Smooth muscle cell (in vitro differentiated cells): ENCODE measurements around the gene CHD2. TPM values are rescaled to one million over a fixed set of nuclear protein-coding genes. Genes with fewer than 3 reads are reported as not detected.
A peak's percentile ranks its signal among the peaks of the same experiment; 100 is the strongest.

Experiments used
- DNase-seq: peaks from one replicate; lab custom pipeline; 2025; ENCODE audit not compliant: unreplicated experiment; lab: John Stamatoyannopoulos, UW
- H2AFZ ChIP-seq: fragments of 200-600 bp; sonication (generic); 2 replicates; pipeline ENCODE4 v1.6.0; 2016; ENCODE audit warnings: antibody characterized with exemption, low read depth, mild to moderate bottlenecking
- H3F3A ChIP-seq: fragments of 200-600 bp; sonication (generic); 2 replicates; pipeline ENCODE4 v1.6.0; 2017; ENCODE audit warnings: antibody characterized with exemption, low read depth
- H3K27ac ChIP-seq: fragments of 200-600 bp; sonication (generic); 2 replicates; pipeline ENCODE4 v1.5.1; 2016; ENCODE audit warnings: low read depth, mild to moderate bottlenecking
- H3K27me3 ChIP-seq: fragments of 200-600 bp; sonication (generic); 2 replicates; pipeline ENCODE4 v1.6.1; 2016; ENCODE audit warnings: low read depth, mild to moderate bottlenecking
- H3K36me3 ChIP-seq: fragments of 200-600 bp; sonication (generic); 2 replicates; pipeline ENCODE4 v1.5.1; 2016; ENCODE audit warnings: low read depth
- H3K4me1 ChIP-seq: fragments of 200-600 bp; sonication (generic); 2 replicates; pipeline ENCODE4 v1.5.1; 2016; ENCODE audit warnings: low read depth
- H3K4me2 ChIP-seq: fragments of 200-600 bp; sonication (generic); 2 replicates; pipeline ENCODE4 v1.6.0; 2016; ENCODE audit warnings: mild to moderate bottlenecking
- H3K4me3 ChIP-seq: fragments of 200-600 bp; sonication (generic); 2 replicates; pipeline ENCODE4 v1.5.1; 2016; ENCODE audit warnings: mild to moderate bottlenecking
- H3K79me2 ChIP-seq: fragments of 200-600 bp; sonication (generic); 2 replicates; pipeline ENCODE4 v1.6.0; 2016; ENCODE audit warnings: low read depth, mild to moderate bottlenecking
- H3K9ac ChIP-seq: fragments of 200-600 bp; sonication (generic); 2 replicates; pipeline ENCODE4 v1.6.0; 2016; ENCODE audit warnings: low read depth
- H3K9me3 ChIP-seq: fragments of 200-600 bp; sonication (generic); replicated peaks from 2 replicates; pipeline ENCODE4 v1.5.1; 2016; ENCODE audit warnings: low read depth
- H4K20me1 ChIP-seq: fragments of 200-600 bp; sonication (generic); 2 replicates; pipeline ENCODE4 v1.6.0; 2016; ENCODE audit warnings: low read depth
- WGBS: methylation state at CpG from one replicate; pipeline ENCODE4 v1.1.7; 2016; ENCODE audit warnings: low lambda C conversion rate; 5-methylcytosine and 5-hydroxymethylcytosine counted together
- polyA plus RNA-seq: library from polyadenylated mRNA; unstranded; fragments of >200 nt; fragmentation: Nextera tagmentation; extraction: Ambion mirVana; gene quantifications from 2 replicates; pipeline ENCODE4 v1.2.1, GENCODE V29; 2016
- total RNA-seq: library from RNA; depleted of rRNA; stranded (reverse); fragments of >200 nt; gene quantifications from 2 replicates; pipeline ENCODE4 v1.2.3, GENCODE V29; 2014
- TF ChIP-seq, protein P1 (sequence below): fragments of 200-600 bp; sonication (generic); IDR thresholded peaks from 2 replicates; pipeline ENCODE4 v1.5.1; 2017; ENCODE audit warnings: borderline replicate concordance, mild to moderate bottlenecking, antibody characterized with exemption; ENCODE audit not compliant: insufficient read depth, poor library complexity, severe bottlenecking

The CHD2 gene
- total and polyA plus RNA-seq, 2 experiments from 2014 or later, result 64.4 to 99.2 TPM

DNA sequence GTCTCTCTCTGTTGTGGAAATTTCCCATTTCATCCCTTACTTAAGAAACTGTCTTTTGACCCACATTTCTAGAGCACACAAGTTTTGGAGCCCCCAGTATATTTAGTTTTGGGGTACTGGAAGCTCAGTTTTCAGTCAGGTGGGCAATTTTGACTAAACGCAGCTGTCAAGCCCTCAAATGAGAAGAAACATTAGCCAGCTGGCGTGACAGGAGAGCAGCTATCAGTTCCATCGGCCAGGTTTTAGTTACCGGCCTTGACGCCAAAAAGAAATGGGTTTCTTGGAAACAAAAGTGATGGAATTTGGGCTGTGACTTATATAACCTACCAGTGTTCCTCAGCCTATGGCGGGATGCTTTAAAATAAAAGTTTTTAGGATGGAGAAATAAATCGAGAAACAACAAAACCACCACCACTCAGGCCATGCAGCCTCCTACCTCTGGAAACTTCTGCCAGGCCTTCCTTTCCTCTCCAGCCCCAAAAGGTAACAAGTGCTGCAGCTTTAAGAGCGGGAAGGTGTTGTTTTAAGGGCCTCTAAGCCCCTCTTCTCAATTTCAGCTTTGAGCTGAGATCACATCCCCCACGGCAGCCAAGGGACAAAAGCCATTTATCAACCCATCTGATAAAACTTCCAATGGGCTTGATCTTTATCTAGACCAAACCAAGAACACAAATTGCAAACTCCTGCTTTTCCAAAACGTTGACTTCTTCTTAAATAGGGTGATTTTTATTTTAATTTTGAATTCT lies 170.6 kb downstream of the CHD2 start:
- H3K27me3 ChIP-seq, result peaks cover 52% of the 10 kb centered on the region

DNA sequence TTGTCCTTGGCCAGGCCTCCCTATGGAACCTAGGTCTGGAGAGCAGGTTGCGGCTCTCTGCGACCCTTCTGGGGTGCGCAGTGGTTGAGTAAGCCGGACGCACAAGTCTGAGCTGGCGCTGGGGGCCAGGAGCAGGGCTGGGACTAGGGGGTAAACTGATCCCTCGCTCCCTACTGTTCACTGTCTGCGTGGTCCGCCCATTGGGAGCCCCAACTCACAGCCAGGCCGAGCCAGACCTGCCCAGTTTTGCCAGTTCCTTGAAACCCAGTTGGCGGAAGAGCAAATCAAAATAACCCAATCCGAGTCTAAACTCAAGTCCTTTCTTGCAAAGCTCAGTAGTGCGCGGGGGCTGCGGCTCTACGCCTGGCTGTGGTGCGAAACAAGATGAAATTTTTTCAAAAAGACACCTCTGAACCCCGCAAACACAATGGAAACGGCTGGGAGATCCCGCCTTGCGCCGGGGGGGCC lies 171.4 kb downstream of the CHD2 start:
- H3K4me1 ChIP-seq, result peaks cover 55% of the 10 kb centered on the region
- 7% methylated on average over 22 of the region's 22 CpGs for WGBS
- TF ChIP-seq, protein P1, sequence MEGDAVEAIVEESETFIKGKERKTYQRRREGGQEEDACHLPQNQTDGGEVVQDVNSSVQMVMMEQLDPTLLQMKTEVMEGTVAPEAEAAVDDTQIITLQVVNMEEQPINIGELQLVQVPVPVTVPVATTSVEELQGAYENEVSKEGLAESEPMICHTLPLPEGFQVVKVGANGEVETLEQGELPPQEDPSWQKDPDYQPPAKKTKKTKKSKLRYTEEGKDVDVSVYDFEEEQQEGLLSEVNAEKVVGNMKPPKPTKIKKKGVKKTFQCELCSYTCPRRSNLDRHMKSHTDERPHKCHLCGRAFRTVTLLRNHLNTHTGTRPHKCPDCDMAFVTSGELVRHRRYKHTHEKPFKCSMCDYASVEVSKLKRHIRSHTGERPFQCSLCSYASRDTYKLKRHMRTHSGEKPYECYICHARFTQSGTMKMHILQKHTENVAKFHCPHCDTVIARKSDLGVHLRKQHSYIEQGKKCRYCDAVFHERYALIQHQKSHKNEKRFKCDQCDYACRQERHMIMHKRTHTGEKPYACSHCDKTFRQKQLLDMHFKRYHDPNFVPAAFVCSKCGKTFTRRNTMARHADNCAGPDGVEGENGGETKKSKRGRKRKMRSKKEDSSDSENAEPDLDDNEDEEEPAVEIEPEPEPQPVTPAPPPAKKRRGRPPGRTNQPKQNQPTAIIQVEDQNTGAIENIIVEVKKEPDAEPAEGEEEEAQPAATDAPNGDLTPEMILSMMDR, result no peak
- no peaks in the 10 kb centered on the region for H3K36me3 ChIP-seq
- no peaks in the 10 kb centered on the region for H3K79me2 ChIP-seq
- no peak overlapping the region for H3K9ac ChIP-seq
- no peaks in the 10 kb centered on the region for H4K20me1 ChIP-seq
- H3K4me3 ChIP-seq, result peak overlapping the region; percentile 70
- no peak for DNase-seq
- peak overlapping the region; percentile 82 for H2AFZ ChIP-seq
- H3K4me2 ChIP-seq, result peak overlapping the region; percentile 93
- no peaks in the 10 kb centered on the region for H3K9me3 ChIP-seq
- H3F3A ChIP-seq, result no peaks in the 10 kb centered on the region
- H3K27me3 ChIP-seq, result peaks cover 54% of the 10 kb centered on the region
- H3K27ac ChIP-seq, result no peak overlapping the region

More for the DNA sequence above, 170.6 kb downstream of the CHD2 start:
- Histone ChIP-seq H3K4me3 (peak overlapping the region; percentile 70), H3K36me3 (no peaks in the 10 kb centered on the region), H3K9ac (no peak overlapping the region), H3F3A (no peaks in the 10 kb centered on the region), H3K27ac (no peak overlapping the region), H3K79me2 (no peaks in the 10 kb centered on the region), H2AFZ (no peak overlapping the region), H3K9me3 (no peaks in the 10 kb centered on the region), H3K4me1 (peaks cover 53% of the 10 kb centered on the region), H3K4me2 (peak overlapping the region; percentile 93), H4K20me1 (no peaks in the 10 kb centered on the region)
- DNase-seq, result no peak
- WGBS, result 61% methylated on average over 10 of the region's 10 CpGs
- TF ChIP-seq, protein P1, result no peak

DNA sequence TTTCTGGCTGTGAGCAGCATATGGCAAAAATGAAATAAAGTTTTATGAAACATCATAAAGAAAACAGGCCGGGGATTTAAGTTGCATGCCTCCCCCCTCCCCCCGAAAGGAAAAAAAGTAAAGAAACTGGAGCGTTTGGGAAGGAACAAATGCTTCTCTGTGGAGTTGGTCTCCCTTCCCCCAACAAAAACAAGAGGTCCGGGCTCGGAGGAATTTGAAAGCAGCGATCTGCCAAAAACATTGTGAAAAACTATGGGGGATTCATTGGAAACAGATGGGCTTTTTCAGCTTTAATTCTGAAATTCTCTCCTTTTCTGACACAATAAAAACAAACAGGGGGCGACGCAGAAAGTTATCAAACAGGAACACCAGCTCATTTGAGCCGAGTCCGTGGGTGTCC lies 171.9 kb downstream of the CHD2 start:
- peaks cover 55% of the 10 kb centered on the region for H3K4me1 ChIP-seq
- no peaks in the 10 kb centered on the region for H3K36me3 ChIP-seq
- 0% methylated on average over 10 of the region's 10 CpGs for WGBS
- TF ChIP-seq, protein P1, result no peak
- H2AFZ ChIP-seq, result peak overlapping the region; percentile 82
- no peaks in the 10 kb centered on the region for H3F3A ChIP-seq
- no peak for DNase-seq
- no peaks in the 10 kb centered on the region for H4K20me1 ChIP-seq
- H3K9me3 ChIP-seq, result no peaks in the 10 kb centered on the region
- H3K27me3 ChIP-seq, result peaks cover 59% of the 10 kb centered on the region
- H3K9ac ChIP-seq, result no peak overlapping the region
- peak overlapping the region; percentile 70 for H3K4me3 ChIP-seq
- peak overlapping the region; percentile 93 for H3K4me2 ChIP-seq
- H3K79me2 ChIP-seq, result no peaks in the 10 kb centered on the region
- no peak overlapping the region for H3K27ac ChIP-seq
